Activated CD4-positive, alpha-beta T cell treated with anti-CD3 and anti-CD28 coated beads for 36 hours (primary cell): ENCODE results near the gene C1QTNF8. TPM values are rescaled to one million over a fixed set of nuclear protein-coding genes. Genes with fewer than 3 reads are reported as not detected.

Source experiments
- ATAC-seq: fragments of 200-7000 bp; cut with Tn5 transposase; one replicate; pipeline ENCODE4 v1.10.0; 2021; ENCODE audit warnings: mild to moderate bottlenecking, moderate library complexity
- CTCF ChIA-PET: fragments of 350-600 bp; sonication (Branson Sonifier 250); formaldehyde crosslinking; loops from one replicate; lab custom pipeline; 2021; ENCODE audit warnings: antibody characterized with exemption; lab: Charles Lee
- POLR2A ChIA-PET: fragments of 350-600 bp; sonication (Branson Sonifier 250); formaldehyde crosslinking; loops from one replicate; lab custom pipeline; 2021; ENCODE audit warnings: antibody characterized with exemption, inconsistent platforms; lab: Charles Lee
- DNase-seq: peaks from one replicate; pipeline ENCODE4 v3.0.0-alpha.2; 2020
- H3K27ac Mint-ChIP-seq: one replicate; pipeline ENCODE4 v1.8.0; 2021; ENCODE audit warnings: mixed read lengths
- H3K27me3 Mint-ChIP-seq: one replicate; pipeline ENCODE4 v1.8.0; 2021; ENCODE audit warnings: mixed read lengths
- H3K36me3 Mint-ChIP-seq: one replicate; pipeline ENCODE4 v1.8.0; 2021; ENCODE audit warnings: low read depth, mixed read lengths
- H3K4me1 Mint-ChIP-seq: one replicate; pipeline ENCODE4 v1.8.0; 2021; ENCODE audit warnings: mixed read lengths
- H3K4me3 Mint-ChIP-seq: one replicate; pipeline ENCODE4 v1.8.0; 2021; ENCODE audit warnings: mild to moderate bottlenecking, moderate library complexity, mixed read lengths
- H3K9me3 Mint-ChIP-seq: one replicate; pipeline ENCODE4 v1.8.0; 2021; ENCODE audit warnings: low read depth, mixed read lengths
- intact Hi-C, 2 experiments: fragments of 100-400 bp; cut with DNase I in 1 of 2; cut with micrococcal nuclease in 1 of 2; formaldehyde crosslinking; loops; one replicate each; pipeline versions ENCODE4 v1.14.2 to v1.15.1; 2022 to 2024; cut with DNase I, micrococcal nuclease
- total RNA-seq, 2 experiments: library from RNA; stranded (reverse); gene quantifications; one replicate each; pipeline ENCODE4 v1.2.3, GENCODE V29; 2021

The C1QTNF8 gene
- total RNA-seq, 2 experiments from 2014 or later = not detected

GRCh38 chr16:1134776-1135458 lies 38.9 kb upstream of the C1QTNF8 start:
- intact Hi-C loops = no loop called here
- Mint-ChIP-seq H3K36me3 (no peaks in the 10 kb centered on the region), H3K27me3 (no peaks in the 10 kb centered on the region), H3K4me3 (no peak overlapping the region), H3K27ac (no peak overlapping the region), H3K9me3 (no peaks in the 10 kb centered on the region), H3K4me1 (no peaks in the 10 kb centered on the region)
- POLR2A ChIA-PET = no interaction called here
- no peak for DNase-seq
- no peak for ATAC-seq
- CTCF ChIA-PET = no interaction called here

- no peaks in the 10 kb centered on the region for H3K27me3 Mint-ChIP-seq
- no peak for ATAC-seq
- ChIA-PET POLR2A (no interaction called here), CTCF (no interaction called here)
- no peaks in the 10 kb centered on the region for H3K4me1 Mint-ChIP-seq
- H3K9me3 Mint-ChIP-seq = no peaks in the 10 kb centered on the region
- intact Hi-C loops = no loop called here
- no peak for DNase-seq
- H3K27ac Mint-ChIP-seq = no peak overlapping the region
- no peaks in the 10 kb centered on the region for H3K36me3 Mint-ChIP-seq
- H3K4me3 Mint-ChIP-seq = no peak overlapping the region
These were observed 37.9 kb upstream of the C1QTNF8 start for GRCh38 chr16:1133810-1134520.

DNA sequence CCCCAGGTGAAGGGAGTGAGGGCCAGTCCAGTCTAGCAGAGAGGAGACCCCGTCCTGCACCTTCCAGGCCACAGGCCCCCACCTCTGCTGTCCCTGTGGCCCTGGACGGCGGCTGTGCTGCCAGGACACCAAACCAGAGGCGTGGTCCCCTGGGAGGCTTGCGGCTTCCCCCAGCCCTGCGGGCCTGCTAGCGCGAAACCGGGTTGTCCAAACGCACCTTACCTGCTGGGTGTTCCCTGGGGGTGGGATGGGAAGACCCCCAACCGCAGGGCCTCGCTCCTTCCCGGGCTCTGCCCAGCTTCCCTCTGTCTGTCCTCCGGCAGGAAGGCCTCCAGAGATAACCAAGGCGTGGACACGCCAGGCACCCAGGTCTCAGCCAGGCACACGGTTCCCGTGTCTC lies 37.2 kb upstream of the C1QTNF8 start:
- ATAC-seq = no peak
- intact Hi-C loops = no loop called here
- no peak for DNase-seq
- Mint-ChIP-seq H3K4me3 (no peak overlapping the region), H3K27ac (no peak overlapping the region), H3K27me3 (no peaks in the 10 kb centered on the region), H3K9me3 (no peaks in the 10 kb centered on the region), H3K4me1 (no peaks in the 10 kb centered on the region), H3K36me3 (no peaks in the 10 kb centered on the region)
- ChIA-PET CTCF (no interaction called here), POLR2A (no interaction called here)

DNA sequence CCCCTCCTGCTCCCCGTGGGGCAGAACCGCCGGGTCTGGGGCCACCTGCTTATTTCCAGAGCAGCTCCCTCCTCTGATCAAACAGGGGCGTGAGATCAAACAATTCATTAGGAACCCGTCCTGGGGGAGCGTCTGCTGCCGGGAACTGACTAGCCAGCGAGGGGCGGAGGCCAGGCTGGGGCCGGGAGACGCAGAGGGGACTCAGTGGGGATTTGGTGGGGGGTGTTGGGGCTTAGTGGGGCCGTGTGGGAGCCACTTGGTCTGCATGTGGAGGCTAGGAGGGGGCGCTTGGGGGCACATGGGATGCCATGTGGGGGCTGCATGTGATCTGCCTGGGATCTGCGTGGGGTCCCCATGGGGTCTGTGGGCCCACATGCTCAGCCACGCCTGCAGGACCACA lies 36.4 kb upstream of the C1QTNF8 start:
- Mint-ChIP-seq H3K27me3 (no peaks in the 10 kb centered on the region), H3K36me3 (no peaks in the 10 kb centered on the region), H3K27ac (no peak overlapping the region), H3K4me1 (no peaks in the 10 kb centered on the region), H3K4me3 (no peak overlapping the region), H3K9me3 (no peaks in the 10 kb centered on the region)
- DNase-seq (no peak), ATAC-seq (no peak)
- intact Hi-C loops = no loop called here
- ChIA-PET POLR2A (no interaction called here), CTCF (no interaction called here)

- Mint-ChIP-seq H3K36me3 (no peaks in the 10 kb centered on the region), H3K4me1 (no peaks in the 10 kb centered on the region), H3K27me3 (no peaks in the 10 kb centered on the region), H3K4me3 (no peak overlapping the region), H3K27ac (no peak overlapping the region), H3K9me3 (no peaks in the 10 kb centered on the region)
- intact Hi-C loops = no loop called here
- no peak for ATAC-seq
- ChIA-PET CTCF (no interaction called here), POLR2A (no interaction called here)
- no peak for DNase-seq
These were observed 35.4 kb upstream of the C1QTNF8 start for GRCh38 chr16:1131378-1131994.

DNA sequence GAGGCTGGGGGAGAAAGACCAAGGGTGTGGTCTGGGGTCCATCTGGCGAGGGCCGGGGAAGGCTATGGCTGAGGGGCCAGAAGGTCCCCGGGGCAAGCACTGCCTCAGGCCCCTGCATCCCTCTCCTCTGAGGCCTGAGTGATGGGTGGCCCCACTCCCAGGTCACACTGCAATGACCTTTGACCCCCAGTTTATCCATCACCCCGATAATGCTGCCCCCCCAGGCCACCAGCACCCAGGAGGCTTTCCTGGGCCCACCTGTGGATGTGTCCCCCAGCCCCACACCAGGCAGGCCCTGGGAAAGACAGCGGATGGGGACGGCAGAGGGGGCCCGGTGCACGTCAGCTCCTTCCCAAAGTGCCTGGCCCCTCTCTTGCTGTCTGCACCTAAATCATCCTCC lies 34.3 kb upstream of the C1QTNF8 start:
- POLR2A ChIA-PET = no interaction called here
- CTCF ChIA-PET = no interaction called here
- H3K9me3 Mint-ChIP-seq = no peaks in the 10 kb centered on the region
- DNase-seq (no peak), ATAC-seq (no peak)
- H3K27ac Mint-ChIP-seq = no peak overlapping the region
- H3K4me3 Mint-ChIP-seq = no peak overlapping the region
- intact Hi-C loops = no loop called here
- no peaks in the 10 kb centered on the region for H3K36me3 Mint-ChIP-seq
- no peaks in the 10 kb centered on the region for H3K4me1 Mint-ChIP-seq
- H3K27me3 Mint-ChIP-seq = no peaks in the 10 kb centered on the region

GRCh38 chr16:1129106-1129960 lies 33.3 kb upstream of the C1QTNF8 start:
- Mint-ChIP-seq H3K36me3 (no peaks in the 10 kb centered on the region), H3K27ac (no peak overlapping the region), H3K27me3 (no peaks in the 10 kb centered on the region), H3K4me3 (no peak overlapping the region), H3K9me3 (no peaks in the 10 kb centered on the region), H3K4me1 (no peaks in the 10 kb centered on the region)
- no peak for ATAC-seq
- intact Hi-C loops = no loop called here
- CTCF ChIA-PET = no interaction called here
- no peak for DNase-seq
- POLR2A ChIA-PET = no interaction called here

DNA sequence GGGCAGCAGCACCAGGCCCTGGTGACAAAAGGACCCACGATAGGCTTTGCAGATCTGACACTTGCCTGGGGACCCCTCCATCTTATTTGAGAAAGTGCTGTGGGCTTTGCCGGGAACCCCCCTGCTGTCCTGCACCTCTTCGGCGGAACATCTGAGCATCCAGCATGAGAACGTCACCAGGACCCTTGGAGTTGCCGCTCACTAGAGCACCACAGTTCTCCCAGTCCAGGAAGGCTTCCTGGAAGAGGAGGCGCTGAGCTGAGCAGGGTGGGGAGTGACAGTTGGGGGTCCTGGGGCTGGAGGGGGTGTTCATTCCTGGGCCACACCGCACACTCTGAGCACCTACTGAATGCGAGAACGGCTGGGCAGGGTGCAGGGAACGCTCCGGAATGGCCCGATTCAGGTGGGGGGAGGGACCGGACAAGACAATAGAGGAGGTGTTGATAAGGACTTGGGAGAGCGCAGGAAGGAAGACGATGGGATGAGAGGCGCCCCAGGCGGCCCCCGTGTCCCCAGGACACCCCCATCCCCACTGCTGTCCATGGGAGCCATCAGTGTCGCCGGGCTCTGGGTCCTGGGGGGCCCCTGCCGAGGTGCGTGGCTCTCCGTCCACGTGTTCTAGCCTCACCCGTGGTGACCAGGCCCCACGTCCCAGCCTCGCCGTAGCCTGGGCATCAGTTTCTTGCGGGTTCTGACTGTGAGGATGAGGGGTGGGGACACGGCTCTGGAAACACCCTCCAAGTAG lies 32.1 kb upstream of the C1QTNF8 start:
- DNase-seq (no peak), ATAC-seq (no peak)
- Mint-ChIP-seq H3K4me1 (no peaks in the 10 kb centered on the region), H3K27ac (no peak overlapping the region), H3K27me3 (no peaks in the 10 kb centered on the region), H3K9me3 (no peaks in the 10 kb centered on the region), H3K4me3 (no peak overlapping the region), H3K36me3 (no peaks in the 10 kb centered on the region)
- intact Hi-C loops = no loop called here
- ChIA-PET CTCF (no interaction called here), POLR2A (no interaction called here)

GRCh38 chr16:1127101-1127500 lies 31.1 kb upstream of the C1QTNF8 start:
- Mint-ChIP-seq H3K9me3 (no peaks in the 10 kb centered on the region), H3K4me1 (no peaks in the 10 kb centered on the region), H3K27ac (no peak overlapping the region), H3K4me3 (no peak overlapping the region), H3K36me3 (no peaks in the 10 kb centered on the region), H3K27me3 (no peaks in the 10 kb centered on the region)
- no peak for DNase-seq
- ChIA-PET POLR2A (no interaction called here), CTCF (no interaction called here)
- no peak for ATAC-seq
- intact Hi-C loops = no loop called here

DNA sequence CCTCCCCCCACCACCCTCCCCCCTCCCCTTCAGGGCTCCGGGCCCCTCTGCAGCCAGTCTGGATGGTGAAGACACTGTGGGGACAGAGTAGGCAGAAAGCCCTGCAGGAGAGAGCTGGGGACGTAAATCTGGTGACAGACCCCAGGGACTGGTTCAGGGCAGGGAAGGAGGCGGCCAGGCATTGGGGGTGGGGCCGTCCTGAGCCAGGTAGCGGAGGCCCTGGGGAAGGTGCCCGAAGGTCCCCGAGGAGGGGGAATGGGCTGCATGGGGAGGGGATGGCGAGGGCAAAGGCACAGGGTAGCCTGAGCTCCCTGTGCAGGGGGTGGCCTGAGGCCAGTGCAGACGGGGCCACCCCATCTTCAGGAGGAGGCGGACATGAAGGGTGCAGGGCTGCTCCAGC lies 30.5 kb upstream of the C1QTNF8 start:
- no peaks in the 10 kb centered on the region for H3K9me3 Mint-ChIP-seq
- ChIA-PET POLR2A (no interaction called here), CTCF (no interaction called here)
- no peaks in the 10 kb centered on the region for H3K27me3 Mint-ChIP-seq
- no peaks in the 10 kb centered on the region for H3K4me1 Mint-ChIP-seq
- H3K36me3 Mint-ChIP-seq = no peaks in the 10 kb centered on the region
- no peak for DNase-seq
- H3K4me3 Mint-ChIP-seq = no peak overlapping the region
- intact Hi-C loops = no loop called here
- H3K27ac Mint-ChIP-seq = no peak overlapping the region
- ATAC-seq = no peak

DNA sequence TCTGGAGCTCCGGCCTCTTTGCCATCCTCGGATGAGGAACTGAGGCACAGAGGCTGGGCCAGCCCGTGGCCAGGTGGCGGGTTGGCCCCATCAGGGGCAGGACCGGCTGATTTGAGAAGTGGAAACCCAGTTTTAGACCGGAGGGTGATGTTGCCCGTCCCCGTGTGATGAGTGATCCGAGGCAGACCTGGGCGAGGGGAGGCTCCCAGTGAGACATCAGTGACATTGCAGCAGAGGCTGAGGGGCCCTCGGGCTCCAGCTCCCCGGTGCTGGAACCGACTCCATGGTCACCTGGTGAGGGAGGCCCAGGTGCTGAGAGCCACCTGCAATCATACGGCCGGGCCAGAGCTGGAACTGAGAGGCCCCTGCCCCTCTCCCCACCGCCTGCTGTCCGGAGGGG lies 30.0 kb upstream of the C1QTNF8 start:
- ATAC-seq (no peak), DNase-seq (no peak)
- H3K4me3 Mint-ChIP-seq = no peak overlapping the region
- ChIA-PET POLR2A (no interaction called here), CTCF (no interaction called here)
- H3K9me3 Mint-ChIP-seq = no peaks in the 10 kb centered on the region
- H3K36me3 Mint-ChIP-seq = no peaks in the 10 kb centered on the region
- intact Hi-C loops = no loop called here
- H3K27me3 Mint-ChIP-seq = no peaks in the 10 kb centered on the region
- no peak overlapping the region for H3K27ac Mint-ChIP-seq
- no peaks in the 10 kb centered on the region for H3K4me1 Mint-ChIP-seq
